ENCODE measurements around the gene GUSB.

The GUSB gene

DNA sequence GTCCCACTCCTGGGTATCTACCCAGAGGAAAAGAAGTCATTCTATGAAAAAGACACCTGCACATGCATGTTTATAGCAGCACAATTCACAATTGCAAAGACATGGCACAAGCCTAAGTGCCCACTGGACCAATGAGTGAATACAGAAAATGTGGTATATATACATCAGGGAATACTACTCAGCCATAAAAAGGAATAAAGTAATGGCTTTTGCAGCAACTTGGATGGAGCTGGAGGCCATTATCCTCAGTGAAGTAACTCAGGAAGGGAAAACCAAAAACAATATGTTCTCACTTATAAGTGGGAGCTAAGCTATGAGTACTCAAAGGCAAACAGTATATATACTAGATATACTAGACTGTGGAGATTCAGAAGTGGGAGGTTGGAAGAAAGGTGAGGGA, 55.4 kb downstream of the GUSB start:
- no peak for DNase-seq

GRCh38 chr7:65925040-65925439, 57.0 kb downstream of the GUSB start:
- DNase-seq: no peak

DNA sequence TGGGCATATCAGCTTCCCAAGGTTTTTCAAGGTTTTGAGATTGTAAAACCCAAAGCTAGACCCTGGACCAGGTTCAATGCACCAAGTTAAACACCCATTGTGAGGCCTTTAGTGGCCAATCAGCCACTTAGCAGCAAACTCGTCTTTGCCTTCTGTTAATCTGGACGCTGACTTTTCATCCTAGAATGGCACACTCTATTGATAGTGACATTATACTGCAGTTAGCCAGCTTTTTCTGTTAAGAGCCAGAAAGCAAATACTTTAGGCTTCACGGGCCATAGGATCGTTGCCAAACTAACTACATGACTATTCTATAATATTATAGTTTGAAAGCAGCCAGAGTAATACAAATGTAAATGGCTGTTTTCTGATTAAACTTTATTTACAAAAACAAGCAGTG, 57.8 kb downstream of the GUSB start:
- no peak for DNase-seq

- no peak for DNase-seq
Observed at GRCh38 chr7:65923316-65923715, 58.7 kb downstream of the GUSB start.

DNA sequence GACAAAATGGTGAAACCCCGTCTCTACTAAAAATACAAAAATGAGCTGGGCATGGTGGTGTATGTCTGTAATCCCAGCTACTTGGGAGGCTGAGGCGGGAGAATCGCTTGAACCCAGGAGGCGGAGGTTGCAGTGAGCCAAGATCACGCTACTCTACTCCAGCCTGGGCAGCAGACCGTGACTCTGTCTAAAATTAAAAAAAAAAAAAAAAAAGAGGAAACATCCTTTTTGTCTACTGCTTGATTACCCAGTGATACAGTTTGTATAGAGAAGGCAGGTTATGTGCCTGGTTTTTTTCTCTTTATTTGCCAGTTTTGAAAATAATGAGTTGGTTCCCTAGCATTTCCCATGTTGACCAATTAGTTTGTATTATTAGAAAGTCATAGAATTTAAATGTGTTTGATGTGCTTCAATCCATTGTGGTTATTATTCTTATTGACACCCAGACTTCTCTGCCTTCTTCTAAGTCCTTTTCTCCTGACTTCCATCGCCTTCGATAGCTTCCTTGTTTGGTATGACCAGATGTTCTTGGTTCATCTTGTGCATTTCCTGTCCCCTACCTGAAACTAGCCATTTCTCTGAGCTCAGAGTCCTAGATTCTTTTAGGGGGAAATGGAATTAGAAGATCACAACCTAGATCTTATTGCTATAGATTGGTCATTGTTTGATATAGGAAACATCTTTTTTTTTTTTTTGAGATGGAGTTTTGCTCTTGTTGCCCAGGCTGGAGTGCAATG, 65.9 kb downstream of the GUSB start:
- DNase-seq: no peak

GRCh38 chr7:65912237-65912636, 69.8 kb downstream of the GUSB start:
- DNase-seq: no peak
